IgD-negative memory B cell (primary cell): Measurements from ENCODE around the gene WWOX. TPM values are rescaled to one million over a fixed set of nuclear protein-coding genes. Genes with fewer than 3 reads are reported as not detected.

ENCODE experiments used
- H3K27ac Mint-ChIP-seq, 3 donors: one replicate each; pipeline ENCODE4 v1.8.0; 2020 to 2022; ENCODE audit warnings: mild to moderate bottlenecking in 3 of 3, mixed read lengths in 3 of 3, moderate library complexity in 1 of 3
- H3K27me3 Mint-ChIP-seq: one replicate; pipeline ENCODE4 v1.8.0; 2021; ENCODE audit warnings: mixed read lengths
- H3K36me3 Mint-ChIP-seq: one replicate; pipeline ENCODE4 v1.8.0; 2020; ENCODE audit warnings: mild to moderate bottlenecking, mixed read lengths
- H3K4me1 Mint-ChIP-seq, 3 donors: one replicate each; pipeline ENCODE4 v1.8.0; 2020 to 2022; ENCODE audit warnings: mixed read lengths in 3 of 3, mild to moderate bottlenecking in 1 of 3
- H3K4me3 Mint-ChIP-seq, 4 donors: one replicate each; pipeline ENCODE4 v1.8.0; 2020 to 2022; ENCODE audit warnings: mild to moderate bottlenecking in 4 of 4, mixed read lengths in 4 of 4, moderate library complexity in 3 of 4
- H3K9me3 Mint-ChIP-seq, 3 donors: one replicate each; pipeline ENCODE4 v1.8.0; 2020 to 2021; ENCODE audit warnings: mixed read lengths in 3 of 3, mild to moderate bottlenecking in 1 of 3
- polyA plus RNA-seq: library from polyadenylated mRNA; unstranded; fragments of 300-500 nt; fragmentation: Illumina TruSeq; gene quantifications from one replicate; pipeline ENCODE4 v1.2.3, GENCODE V29; 2021

WWOX gene
- polyA plus RNA-seq, 1 donor from 2014 or later = 12.2 TPM

- Mint-ChIP-seq H3K27me3 (no peaks in the 10 kb centered on the region), H3K27ac (no peak overlapping the region), H3K9me3 (no peaks in the 10 kb centered on the region), H3K36me3 (no peaks in the 10 kb centered on the region), H3K4me1 (no peaks in the 10 kb centered on the region), H3K4me3 (no peak overlapping the region)
These were observed 157.9 kb downstream of the WWOX start for GRCh38 chr16:78257376-78257728.

- Mint-ChIP-seq H3K4me3 (no peak overlapping the region), H3K36me3 (no peaks in the 10 kb centered on the region), H3K27me3 (no peaks in the 10 kb centered on the region), H3K4me1 (no peaks in the 10 kb centered on the region), H3K27ac (no peak overlapping the region), H3K9me3 (peaks cover 0 to 5% (median 0%) of the 10 kb centered on the region in 3 donors)
These were observed 159.1 kb downstream of the WWOX start for GRCh38 chr16:78258375-78259065.

GRCh38 chr16:78259873-78260272 lies 160.4 kb downstream of the WWOX start:
- Mint-ChIP-seq H3K4me3 (no peak overlapping the region), H3K27me3 (no peaks in the 10 kb centered on the region), H3K36me3 (peaks cover 3% of the 10 kb centered on the region), H3K27ac (no peak overlapping the region), H3K9me3 (peaks cover 3 to 11% (median 3%) of the 10 kb centered on the region in 3 donors), H3K4me1 (no peaks in the 10 kb centered on the region)

- no peaks in the 10 kb centered on the region for H3K4me1 Mint-ChIP-seq
- H3K9me3 Mint-ChIP-seq = peaks cover 3 to 11% (median 3%) of the 10 kb centered on the region in 3 donors
These were observed 165.2 kb downstream of the WWOX start for GRCh38 chr16:78264642-78265041.

GRCh38 chr16:78269256-78269655 lies 169.8 kb downstream of the WWOX start:
- H3K27me3 Mint-ChIP-seq = no peaks in the 10 kb centered on the region
- no peak overlapping the region for H3K4me3 Mint-ChIP-seq
- no peak overlapping the region for H3K27ac Mint-ChIP-seq
- H3K9me3 Mint-ChIP-seq = peaks cover 3 to 7% (median 5%) of the 10 kb centered on the region in 3 donors
- peaks cover 13% of the 10 kb centered on the region for H3K36me3 Mint-ChIP-seq
- H3K4me1 Mint-ChIP-seq = no peaks in the 10 kb centered on the region

More at GRCh38 chr16:78264642-78265041, 165.2 kb downstream of the WWOX start:
- Mint-ChIP-seq H3K36me3 (peaks cover 11% of the 10 kb centered on the region), H3K27ac (no peak overlapping the region), H3K27me3 (no peaks in the 10 kb centered on the region), H3K4me3 (no peak overlapping the region)

GRCh38 chr16:78271981-78272380 lies 172.5 kb downstream of the WWOX start:
- H3K27me3 Mint-ChIP-seq = no peaks in the 10 kb centered on the region
- H3K36me3 Mint-ChIP-seq = peaks cover 10% of the 10 kb centered on the region
- no peaks in the 10 kb centered on the region for H3K4me1 Mint-ChIP-seq
- H3K27ac Mint-ChIP-seq = no peak overlapping the region
- H3K4me3 Mint-ChIP-seq = no peak overlapping the region
- H3K9me3 Mint-ChIP-seq = peaks cover 0 to 4% (median 2%) of the 10 kb centered on the region in 3 donors

- Mint-ChIP-seq H3K4me1 (no peaks in the 10 kb centered on the region), H3K36me3 (peaks cover 4% of the 10 kb centered on the region), H3K9me3 (peaks cover 0 to 4% (median 2%) of the 10 kb centered on the region in 3 donors)
These were observed 175.3 kb downstream of the WWOX start for GRCh38 chr16:78274771-78275170.

GRCh38 chr16:78275420-78275819 lies 176.0 kb downstream of the WWOX start:
- no peak overlapping the region for H3K4me3 Mint-ChIP-seq
- no peak overlapping the region for H3K27ac Mint-ChIP-seq
- H3K36me3 Mint-ChIP-seq = peaks cover 4% of the 10 kb centered on the region
- H3K27me3 Mint-ChIP-seq = no peaks in the 10 kb centered on the region
- H3K4me1 Mint-ChIP-seq = no peaks in the 10 kb centered on the region
- peaks cover 0 to 4% (median 2%) of the 10 kb centered on the region in 3 donors for H3K9me3 Mint-ChIP-seq

More at GRCh38 chr16:78274771-78275170, 175.3 kb downstream of the WWOX start:
- Mint-ChIP-seq H3K27ac (no peak overlapping the region), H3K4me3 (no peak overlapping the region), H3K27me3 (no peaks in the 10 kb centered on the region)

- Mint-ChIP-seq H3K36me3 (peaks cover 4% of the 10 kb centered on the region), H3K27me3 (no peaks in the 10 kb centered on the region), H3K4me3 (no peak overlapping the region), H3K9me3 (no peaks in the 10 kb centered on the region), H3K27ac (no peak overlapping the region), H3K4me1 (no peaks in the 10 kb centered on the region)
These were observed 178.0 kb downstream of the WWOX start for GRCh38 chr16:78277321-78278055.

- H3K9me3 Mint-ChIP-seq = no peaks in the 10 kb centered on the region
- H3K27me3 Mint-ChIP-seq = no peaks in the 10 kb centered on the region
These were observed 178.6 kb downstream of the WWOX start for GRCh38 chr16:78278056-78278450.

GRCh38 chr16:78281115-78281514 lies 181.7 kb downstream of the WWOX start:
- Mint-ChIP-seq H3K9me3 (no peaks in the 10 kb centered on the region), H3K4me1 (no peaks in the 10 kb centered on the region), H3K4me3 (no peak overlapping the region), H3K36me3 (peaks cover under 1% of the 10 kb centered on the region), H3K27me3 (no peaks in the 10 kb centered on the region), H3K27ac (no peak overlapping the region)

More at GRCh38 chr16:78278056-78278450, 178.6 kb downstream of the WWOX start:
- Mint-ChIP-seq H3K27ac (no peak overlapping the region), H3K4me3 (no peak overlapping the region), H3K4me1 (no peaks in the 10 kb centered on the region), H3K36me3 (peaks cover 4% of the 10 kb centered on the region)

- no peak overlapping the region for H3K27ac Mint-ChIP-seq
- H3K4me3 Mint-ChIP-seq = no peak overlapping the region
- H3K36me3 Mint-ChIP-seq = no peaks in the 10 kb centered on the region
- H3K4me1 Mint-ChIP-seq = no peaks in the 10 kb centered on the region
- H3K9me3 Mint-ChIP-seq = no peaks in the 10 kb centered on the region
- no peaks in the 10 kb centered on the region for H3K27me3 Mint-ChIP-seq
These were observed 184.2 kb downstream of the WWOX start for GRCh38 chr16:78283548-78284251.

- Mint-ChIP-seq H3K9me3 (no peaks in the 10 kb centered on the region), H3K27ac (no peak overlapping the region), H3K27me3 (no peaks in the 10 kb centered on the region), H3K36me3 (no peaks in the 10 kb centered on the region), H3K4me3 (no peak overlapping the region), H3K4me1 (no peaks in the 10 kb centered on the region)
These were observed 184.9 kb downstream of the WWOX start for GRCh38 chr16:78284326-78284725.

- no peak overlapping the region for H3K27ac Mint-ChIP-seq
- H3K4me3 Mint-ChIP-seq = no peak overlapping the region
- no peaks in the 10 kb centered on the region for H3K4me1 Mint-ChIP-seq
- no peaks in the 10 kb centered on the region for H3K9me3 Mint-ChIP-seq
- no peaks in the 10 kb centered on the region for H3K36me3 Mint-ChIP-seq
- H3K27me3 Mint-ChIP-seq = no peaks in the 10 kb centered on the region
These were observed 185.5 kb downstream of the WWOX start for GRCh38 chr16:78284957-78285434.

GRCh38 chr16:78285437-78285922 lies 186.0 kb downstream of the WWOX start:
- Mint-ChIP-seq H3K27ac (no peak overlapping the region), H3K4me1 (no peaks in the 10 kb centered on the region), H3K4me3 (no peak overlapping the region), H3K36me3 (no peaks in the 10 kb centered on the region), H3K27me3 (no peaks in the 10 kb centered on the region), H3K9me3 (no peaks in the 10 kb centered on the region)
